ENCODE results near the gene ILKAP.
A peak's percentile ranks its signal among the peaks of the same experiment; 100 is the strongest.

DNA sequence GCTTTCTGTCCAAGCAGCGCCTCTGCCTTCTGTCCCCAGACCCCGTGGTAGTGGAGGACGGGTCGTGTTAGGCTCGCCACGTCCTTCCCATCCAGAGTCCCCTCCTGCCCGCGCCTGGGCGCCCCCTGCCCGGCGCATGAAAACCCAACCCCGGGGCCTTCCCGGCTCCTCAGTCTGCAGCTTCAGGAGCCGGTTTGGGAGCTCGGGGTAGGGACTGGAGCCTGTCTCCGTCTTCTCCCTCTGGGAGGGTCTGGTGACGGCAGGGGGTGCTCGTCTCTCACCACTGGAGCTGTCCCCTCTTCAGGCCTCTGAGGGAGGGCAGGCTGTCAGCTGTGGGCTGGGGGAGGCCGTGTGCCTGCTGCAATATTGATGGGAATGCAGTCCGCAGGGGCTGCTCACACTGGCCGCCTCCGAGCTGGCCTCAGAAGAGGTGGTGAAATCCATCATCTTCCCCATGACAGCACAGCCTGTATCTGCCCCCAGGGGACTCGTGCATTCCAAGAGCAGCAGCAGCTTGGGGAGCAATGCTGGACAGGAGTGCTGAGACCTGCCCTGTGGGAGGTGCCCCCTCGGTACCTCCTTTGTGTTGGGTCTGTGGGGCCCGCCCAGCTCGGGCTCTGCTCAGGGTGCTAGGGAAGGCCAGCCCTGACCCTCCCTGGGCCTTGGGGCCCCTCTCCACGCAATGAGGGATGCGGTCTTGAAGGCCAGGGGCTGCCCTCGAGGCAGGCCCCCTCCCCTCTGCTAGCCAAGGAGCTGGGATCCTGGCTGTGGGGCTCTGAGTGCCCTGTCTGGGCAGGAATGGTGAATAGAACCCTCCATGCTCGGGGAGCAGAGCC lies 82.8 kb downstream of the ILKAP start:
- TF ChIP-seq EZH2phosphoT487 (IDR thresholded peaks at IDR 0.05; ENCODE audit: low read depth, severe bottlenecking, unreplicated experiment), result no peak
- TF ChIP-seq, protein P1, sequence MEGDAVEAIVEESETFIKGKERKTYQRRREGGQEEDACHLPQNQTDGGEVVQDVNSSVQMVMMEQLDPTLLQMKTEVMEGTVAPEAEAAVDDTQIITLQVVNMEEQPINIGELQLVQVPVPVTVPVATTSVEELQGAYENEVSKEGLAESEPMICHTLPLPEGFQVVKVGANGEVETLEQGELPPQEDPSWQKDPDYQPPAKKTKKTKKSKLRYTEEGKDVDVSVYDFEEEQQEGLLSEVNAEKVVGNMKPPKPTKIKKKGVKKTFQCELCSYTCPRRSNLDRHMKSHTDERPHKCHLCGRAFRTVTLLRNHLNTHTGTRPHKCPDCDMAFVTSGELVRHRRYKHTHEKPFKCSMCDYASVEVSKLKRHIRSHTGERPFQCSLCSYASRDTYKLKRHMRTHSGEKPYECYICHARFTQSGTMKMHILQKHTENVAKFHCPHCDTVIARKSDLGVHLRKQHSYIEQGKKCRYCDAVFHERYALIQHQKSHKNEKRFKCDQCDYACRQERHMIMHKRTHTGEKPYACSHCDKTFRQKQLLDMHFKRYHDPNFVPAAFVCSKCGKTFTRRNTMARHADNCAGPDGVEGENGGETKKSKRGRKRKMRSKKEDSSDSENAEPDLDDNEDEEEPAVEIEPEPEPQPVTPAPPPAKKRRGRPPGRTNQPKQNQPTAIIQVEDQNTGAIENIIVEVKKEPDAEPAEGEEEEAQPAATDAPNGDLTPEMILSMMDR (IDR thresholded peaks at IDR 0.05; ENCODE audit: poor library complexity), result peak; percentile 39
- TF ChIP-seq EZH2 (IDR thresholded peaks at IDR 0.05; ENCODE audit: borderline replicate concordance), result no peak
